Mucosa of stomach (tissue), 1 donor: ENCODE results near the gene NUDT3.
"Not testable (repeated sequence)": the region's sequence is repeated elsewhere in the genome, so short reads cannot be mapped to it uniquely, and the experiment has no call there.

Experiments used
- H3K27me3 ChIP-seq: one replicate; pipeline ENCODE4 v1.7.0; 2013; ENCODE audit warnings: mild to moderate bottlenecking, low read length; ENCODE audit not compliant: control insufficient read depth, insufficient read depth
- H3K36me3 ChIP-seq: one replicate; pipeline ENCODE4 v1.7.0; 2013; ENCODE audit warnings: low read length; ENCODE audit not compliant: control insufficient read depth, insufficient read depth
- H3K4me1 ChIP-seq: one replicate; pipeline ENCODE4 v1.7.0; 2013; ENCODE audit warnings: mild to moderate bottlenecking, low read length; ENCODE audit not compliant: control insufficient read depth, insufficient read depth
- H3K4me3 ChIP-seq: one replicate; pipeline ENCODE4 v1.7.0; 2013; ENCODE audit warnings: low read length
- H3K9ac ChIP-seq: one replicate; pipeline ENCODE4 v1.7.0; 2013; ENCODE audit warnings: mild to moderate bottlenecking, low read length, moderate library complexity
- H3K9me3 ChIP-seq: one replicate; pipeline ENCODE4 v1.7.0; 2013; ENCODE audit warnings: mild to moderate bottlenecking, low read length, moderate library complexity; ENCODE audit not compliant: control insufficient read depth
- donor health status: Pancreatic carcinoma.

Gene NUDT3

DNA sequence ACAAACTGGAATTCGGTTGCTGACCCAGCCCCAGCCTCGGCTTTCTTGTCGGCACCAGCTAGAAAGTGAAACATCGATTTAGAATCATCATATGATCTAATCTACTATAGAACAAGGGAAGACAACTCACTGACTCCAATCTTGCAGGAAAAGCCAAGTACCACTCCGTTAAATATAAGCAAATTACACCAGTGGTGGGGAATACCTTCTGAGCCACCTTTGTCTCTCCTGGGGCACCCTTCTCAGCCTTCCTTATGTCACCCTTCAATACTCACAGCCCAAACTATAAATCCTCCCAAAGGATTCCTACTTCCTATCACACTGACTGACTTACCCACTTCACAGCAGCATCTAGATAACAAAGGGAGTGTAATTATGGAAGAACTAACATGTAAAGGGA is 25.9 kb upstream of the NUDT3 start:
- Histone ChIP-seq H3K4me1 (peaks cover 19% of the 10 kb centered on the region), H3K9me3 (no peaks in the 10 kb centered on the region), H3K4me3 (no peak overlapping the region), H3K36me3 (peaks cover 17% of the 10 kb centered on the region), H3K27me3 (no peaks in the 10 kb centered on the region), H3K9ac (no peak overlapping the region)

DNA sequence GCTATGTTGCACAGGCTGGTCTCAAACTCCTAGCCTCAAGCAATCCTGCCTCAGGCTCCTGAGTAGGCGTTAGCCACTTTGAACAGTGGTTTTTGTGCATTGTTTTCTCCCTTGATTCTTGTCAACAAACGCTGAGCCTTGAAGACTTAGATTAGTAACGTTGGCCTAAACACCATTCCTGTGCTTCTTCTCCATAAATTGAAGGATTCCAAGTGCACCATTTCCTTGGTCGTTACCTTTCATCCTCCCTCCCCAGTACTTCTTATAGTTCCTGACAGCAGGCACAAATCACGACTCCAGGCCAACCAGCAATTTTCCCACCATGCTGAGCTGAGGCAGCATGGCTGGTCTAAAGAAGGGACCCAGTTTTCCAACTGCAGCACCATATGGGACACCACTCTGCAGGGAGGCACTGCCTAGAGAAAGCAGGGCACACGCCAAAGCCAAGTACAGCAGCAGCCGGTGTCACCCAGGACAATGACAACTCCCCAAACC is 24.5 kb upstream of the NUDT3 start:
- H3K4me3 ChIP-seq = no peak overlapping the region
- H3K27me3 ChIP-seq = no peaks in the 10 kb centered on the region
- H3K36me3 ChIP-seq = peaks cover 17% of the 10 kb centered on the region
- no peak overlapping the region for H3K9ac ChIP-seq
- peaks cover 19% of the 10 kb centered on the region for H3K4me1 ChIP-seq
- H3K9me3 ChIP-seq = no peaks in the 10 kb centered on the region

DNA sequence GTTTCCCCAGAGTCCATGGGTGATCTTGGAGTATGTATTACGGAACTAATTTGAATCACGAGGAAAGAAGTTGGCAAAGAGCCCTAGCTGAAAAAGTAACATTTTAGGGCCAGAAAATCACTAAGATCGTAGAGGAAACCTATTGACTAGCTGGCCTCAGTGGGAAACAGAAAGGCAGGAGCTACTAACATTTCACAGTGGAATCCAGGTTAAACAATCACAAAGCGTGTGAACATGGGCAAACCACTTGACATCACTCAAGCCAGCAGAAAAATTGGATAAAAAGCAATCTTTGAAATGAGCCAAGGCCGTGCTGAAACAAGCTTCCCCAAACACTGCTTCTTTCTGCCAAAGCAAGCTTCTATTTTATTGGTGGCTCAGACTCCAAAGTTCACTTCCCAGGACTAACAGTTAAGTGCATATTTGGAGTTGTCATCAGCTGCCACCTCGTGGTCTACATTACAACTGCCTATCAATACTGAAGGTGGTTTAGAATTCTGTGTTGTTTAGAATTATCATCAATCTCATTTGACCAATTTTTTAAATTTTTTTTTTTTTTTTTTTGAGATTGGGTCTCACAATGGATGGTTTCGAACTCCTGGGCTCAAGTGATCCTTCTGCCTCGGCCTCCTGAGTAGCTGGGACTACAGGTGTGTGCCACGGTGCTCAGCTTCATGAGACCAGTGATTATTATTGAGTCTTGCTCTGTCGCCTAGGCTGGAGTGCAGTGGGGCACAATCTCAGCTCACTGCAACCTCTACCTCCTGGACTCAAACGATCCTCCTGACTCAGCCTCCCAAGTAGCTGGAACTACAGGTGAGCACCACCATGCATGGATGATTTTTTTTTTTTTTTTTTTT is 22.8 kb upstream of the NUDT3 start:
- Histone ChIP-seq H3K36me3 (peaks cover 17% of the 10 kb centered on the region), H3K9ac (no peak overlapping the region), H3K4me3 (no peak overlapping the region), H3K9me3 (no peaks in the 10 kb centered on the region), H3K4me1 (peaks cover 19% of the 10 kb centered on the region), H3K27me3 (no peaks in the 10 kb centered on the region)

DNA sequence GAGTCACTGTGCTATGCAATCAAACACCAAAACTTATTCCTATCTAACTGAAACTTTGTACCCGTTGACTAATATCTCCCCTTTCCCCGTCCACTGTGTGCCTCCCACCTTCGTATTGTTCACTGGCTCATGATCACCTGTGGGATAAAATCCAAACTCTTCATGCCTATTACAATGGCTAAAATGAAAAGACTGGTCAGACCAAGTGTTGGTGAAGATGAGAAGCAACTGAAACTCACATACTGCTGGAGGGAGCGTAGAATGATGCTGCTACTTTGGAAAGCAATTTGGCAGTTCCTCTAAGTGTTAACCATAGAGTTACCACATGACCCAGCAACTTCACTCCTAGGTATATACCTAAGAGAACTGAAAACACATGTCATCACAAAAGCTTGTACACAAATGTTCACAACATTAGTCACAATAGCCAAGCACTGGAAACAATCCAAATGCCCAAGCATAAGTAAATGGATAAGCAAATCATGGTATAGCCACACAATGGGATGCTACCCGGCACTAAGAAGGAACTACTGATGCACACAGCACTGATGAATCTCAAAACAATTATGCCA is 20.3 kb upstream of the NUDT3 start:
- H3K36me3 ChIP-seq = peaks cover 7% of the 10 kb centered on the region
- peaks cover 19% of the 10 kb centered on the region for H3K4me1 ChIP-seq
- H3K27me3 ChIP-seq = no peaks in the 10 kb centered on the region
- H3K4me3 ChIP-seq = no peak overlapping the region
- no peak overlapping the region for H3K9ac ChIP-seq
- no peaks in the 10 kb centered on the region for H3K9me3 ChIP-seq

DNA sequence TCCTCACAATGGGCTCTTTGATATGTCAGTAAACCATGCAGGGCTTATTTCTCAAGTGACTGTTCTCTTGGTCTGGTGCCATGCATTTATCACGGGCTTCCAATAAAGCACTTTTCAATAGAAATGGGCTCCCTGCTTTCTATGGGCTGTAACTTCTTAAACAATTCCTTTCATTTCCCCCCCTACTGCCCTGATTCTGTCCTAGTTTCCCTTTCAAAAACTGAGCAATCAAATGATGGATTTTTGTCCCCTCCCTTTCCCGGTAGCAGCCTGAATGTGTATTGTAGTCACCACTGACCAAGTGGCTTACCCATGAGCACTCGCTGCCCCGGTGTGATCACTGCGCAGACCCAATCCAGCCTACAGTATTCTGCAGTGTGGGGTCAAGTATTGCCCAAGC is 19.5 kb upstream of the NUDT3 start:
- Histone ChIP-seq H3K27me3 (no peaks in the 10 kb centered on the region), H3K9ac (no peak overlapping the region), H3K4me3 (no peak overlapping the region)

DNA sequence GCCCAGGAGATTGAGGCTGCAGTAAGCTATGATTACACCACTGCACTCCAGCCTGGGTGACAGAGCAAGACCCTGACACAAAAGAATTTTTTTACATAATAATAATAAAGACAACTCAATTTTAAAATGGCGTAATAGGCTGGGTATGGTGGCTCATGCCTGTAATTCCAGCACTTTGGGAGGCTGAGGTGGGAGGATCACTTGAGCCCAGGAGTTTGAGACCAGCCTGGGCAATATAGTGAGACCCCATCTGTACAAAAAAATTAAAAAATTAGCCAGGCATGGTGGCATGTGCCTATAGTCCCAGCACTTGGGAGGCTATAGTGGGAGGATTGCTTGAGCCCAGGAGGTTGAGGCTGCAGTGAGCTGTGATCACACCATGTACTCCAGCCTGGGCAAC is 15.4 kb upstream of the NUDT3 start:
- not testable (repeated sequence) for H3K9ac ChIP-seq, H3K4me3 ChIP-seq, H3K4me1 ChIP-seq, H3K36me3 ChIP-seq, H3K27me3 ChIP-seq, H3K9me3 ChIP-seq

More for the DNA sequence above, 19.5 kb upstream of the NUDT3 start:
- no peaks in the 10 kb centered on the region for H3K9me3 ChIP-seq
- H3K36me3 ChIP-seq = no peaks in the 10 kb centered on the region
- peaks cover 19% of the 10 kb centered on the region for H3K4me1 ChIP-seq

DNA sequence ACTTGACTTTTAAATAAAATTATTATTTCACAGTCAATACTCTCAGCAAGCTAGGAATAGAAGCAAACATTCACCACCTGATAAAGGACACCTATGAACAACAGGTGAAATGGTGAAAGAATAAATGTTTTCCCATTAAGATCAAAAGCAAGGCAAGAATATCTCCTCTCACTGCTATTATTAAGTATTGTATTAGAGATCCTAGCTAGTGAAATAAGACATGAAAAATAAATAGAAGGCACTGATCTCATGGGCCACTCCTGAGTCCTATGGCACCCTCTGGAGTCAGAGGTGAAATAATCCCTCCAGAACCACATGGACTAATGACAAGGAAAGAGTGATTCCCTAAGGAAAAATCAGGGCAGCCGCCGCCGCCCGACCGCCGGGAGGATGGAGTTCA is 4.0 kb upstream of the NUDT3 start:
- Histone ChIP-seq H3K4me3 (no peak overlapping the region), H3K36me3 (no peaks in the 10 kb centered on the region), H3K9me3 (no peaks in the 10 kb centered on the region), H3K9ac (no peak overlapping the region), H3K4me1 (no peaks in the 10 kb centered on the region), H3K27me3 (no peaks in the 10 kb centered on the region)

DNA sequence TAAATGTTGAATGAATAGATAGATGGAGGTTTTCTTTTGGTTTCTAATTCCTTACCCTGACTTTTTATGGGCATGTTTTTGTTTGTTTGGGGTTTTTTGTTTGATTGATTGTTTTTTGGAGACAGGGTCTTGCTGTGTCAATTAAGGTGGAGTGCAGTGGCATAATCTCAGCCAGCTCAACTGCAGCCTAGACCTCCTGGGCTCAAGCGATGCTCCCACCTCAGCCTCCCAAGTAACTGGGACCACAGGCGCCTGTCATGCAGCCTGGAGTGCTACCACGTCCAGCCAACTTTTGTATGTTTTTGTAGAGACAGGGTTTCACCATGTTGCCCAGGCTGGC is 1.5 kb upstream of the NUDT3 start:
- no peaks in the 10 kb centered on the region for H3K9me3 ChIP-seq
- H3K27me3 ChIP-seq = no peaks in the 10 kb centered on the region
- no peaks in the 10 kb centered on the region for H3K4me1 ChIP-seq
- no peaks in the 10 kb centered on the region for H3K36me3 ChIP-seq
- no peak overlapping the region for H3K9ac ChIP-seq
- no peak overlapping the region for H3K4me3 ChIP-seq

DNA sequence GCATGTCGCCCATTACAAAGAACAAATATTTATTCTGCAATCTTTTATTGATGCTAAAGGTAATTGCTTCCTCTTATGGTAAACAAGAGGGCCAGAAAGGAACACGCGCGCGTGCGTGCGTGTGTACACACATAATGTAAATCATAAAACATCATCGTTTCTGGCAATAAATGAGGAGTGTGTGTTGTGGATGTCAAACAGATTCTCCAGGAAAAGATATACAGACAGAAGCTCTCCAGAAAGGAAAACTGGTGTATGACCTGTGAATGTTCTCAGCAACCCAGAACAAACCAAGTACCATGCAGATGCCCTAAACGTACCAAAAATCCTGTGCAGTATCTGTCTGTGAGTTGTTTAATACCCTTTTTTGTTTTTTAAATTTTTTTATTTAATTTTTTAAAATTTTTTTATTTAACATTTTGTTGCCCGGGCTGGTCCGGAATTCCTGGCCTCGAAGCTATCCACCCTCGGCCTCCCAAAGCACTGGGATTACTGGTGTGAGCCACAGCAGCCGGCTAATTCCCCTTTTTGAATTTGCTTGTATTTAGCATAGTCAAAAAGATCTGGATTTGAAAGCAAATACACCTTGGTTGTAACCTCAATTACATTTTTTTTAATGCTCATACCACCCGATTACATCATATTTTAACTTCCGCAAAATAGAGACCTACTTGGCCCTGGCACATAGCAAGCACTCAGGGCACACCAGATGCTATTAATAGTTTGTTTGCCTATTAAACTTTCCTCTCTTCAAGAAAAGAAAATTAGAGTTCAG is 909 bp upstream of the NUDT3 start:
- Histone ChIP-seq H3K9ac (peak overlapping the region; percentile 61), H3K27me3 (no peaks in the 10 kb centered on the region), H3K9me3 (no peaks in the 10 kb centered on the region), H3K36me3 (no peaks in the 10 kb centered on the region), H3K4me1 (no peaks in the 10 kb centered on the region), H3K4me3 (peak overlapping the region; percentile 38)

DNA sequence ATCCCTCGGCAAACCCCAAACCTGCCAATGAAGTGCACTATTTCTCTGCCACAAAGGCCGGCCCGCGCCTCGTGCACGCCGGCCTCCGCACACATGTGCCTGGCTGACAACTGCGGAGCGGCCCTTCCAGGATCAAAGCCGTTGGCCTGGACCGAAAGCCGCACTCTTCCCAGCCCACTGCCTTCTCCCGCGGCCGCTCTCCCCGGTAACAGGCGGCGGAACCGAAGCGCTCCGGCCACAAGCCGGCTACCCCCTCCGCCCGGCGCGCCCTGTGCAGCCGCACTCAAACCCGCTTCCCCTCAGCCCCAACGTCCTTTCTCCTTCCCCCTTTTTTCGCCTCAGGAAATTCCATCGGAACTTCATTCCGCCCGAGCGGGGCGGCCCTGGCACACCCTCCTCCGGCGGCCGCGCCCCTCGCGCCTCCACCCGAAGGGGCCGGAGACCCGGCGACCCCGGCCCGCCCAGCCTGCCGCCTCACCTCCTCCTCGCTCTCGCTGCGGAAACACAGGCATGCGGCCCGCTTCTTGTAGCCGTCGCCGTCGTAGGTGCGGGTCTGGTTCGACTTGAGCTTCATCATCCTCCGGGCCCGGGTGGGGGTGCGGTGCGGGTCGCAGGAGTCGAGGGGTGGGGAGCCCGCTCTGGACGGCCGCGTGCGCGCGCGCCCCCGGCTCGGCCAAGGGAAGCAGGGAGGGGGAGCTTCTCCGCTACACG is 528 bp downstream of the NUDT3 start:
- no peaks in the 10 kb centered on the region for H3K36me3 ChIP-seq
- H3K27me3 ChIP-seq = no peaks in the 10 kb centered on the region
- peak overlapping the region; percentile 38 for H3K4me3 ChIP-seq
- peak overlapping the region; percentile 81 for H3K9ac ChIP-seq
- H3K9me3 ChIP-seq = no peaks in the 10 kb centered on the region
- H3K4me1 ChIP-seq = no peaks in the 10 kb centered on the region

DNA sequence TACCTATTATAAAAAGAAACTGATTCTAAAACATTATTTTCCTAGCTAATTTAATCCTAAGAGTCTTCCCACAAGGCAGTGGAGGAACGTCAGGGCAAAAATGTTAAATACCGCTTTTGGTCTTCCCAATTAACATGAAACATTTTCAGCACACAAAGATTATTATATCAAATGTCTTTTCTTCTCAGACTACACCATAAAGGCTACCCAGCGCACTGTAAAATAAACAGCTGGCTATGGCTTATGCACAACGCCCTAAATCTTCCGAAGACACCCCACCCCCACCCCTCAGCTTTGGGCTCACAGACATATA is 1.0 kb downstream of the NUDT3 start:
- no peaks in the 10 kb centered on the region for H3K36me3 ChIP-seq
- no peaks in the 10 kb centered on the region for H3K27me3 ChIP-seq
- H3K4me3 ChIP-seq = peak overlapping the region; percentile 38
- H3K9ac ChIP-seq = peak overlapping the region; percentile 81
- no peaks in the 10 kb centered on the region for H3K9me3 ChIP-seq
- peaks cover 2% of the 10 kb centered on the region for H3K4me1 ChIP-seq
